NCI-H69 (cell line): Measurements from ENCODE around the gene PARK7.
"Not testable (repeated sequence)": the region's sequence is repeated elsewhere in the genome, so short reads cannot be mapped to it uniquely, and the experiment has no call there.

ENCODE experiments used
- DNase-seq: peaks from one replicate; lab custom pipeline; 2025; lab: John Stamatoyannopoulos, UW

The PARK7 gene

DNA sequence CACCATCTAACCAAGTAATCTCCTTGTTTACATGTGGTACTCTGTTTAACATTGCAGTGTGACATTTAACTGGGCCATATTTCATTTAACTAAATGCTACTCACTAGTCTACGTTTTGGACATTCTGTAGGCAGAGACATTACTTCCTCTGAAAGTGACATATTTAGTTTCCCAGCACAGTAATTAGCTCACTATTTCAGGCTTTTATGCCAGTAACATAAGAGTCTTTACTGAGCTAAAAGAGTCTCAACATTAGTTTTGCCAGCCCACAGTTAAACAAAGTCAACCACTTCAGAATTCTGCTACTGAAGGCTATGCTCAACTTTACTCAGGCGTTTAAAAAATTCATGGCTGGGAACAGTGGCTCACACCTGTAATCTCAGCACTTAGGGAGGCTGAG is 18.3 kb upstream of the PARK7 start:
- no peak for DNase-seq

GRCh38 chr1:7948960-7949359 is 12.6 kb upstream of the PARK7 start:
- DNase-seq = no peak

- DNase-seq = not testable (repeated sequence)
Observed at GRCh38 chr1:7952791-7953190, 8.7 kb upstream of the PARK7 start.

DNA sequence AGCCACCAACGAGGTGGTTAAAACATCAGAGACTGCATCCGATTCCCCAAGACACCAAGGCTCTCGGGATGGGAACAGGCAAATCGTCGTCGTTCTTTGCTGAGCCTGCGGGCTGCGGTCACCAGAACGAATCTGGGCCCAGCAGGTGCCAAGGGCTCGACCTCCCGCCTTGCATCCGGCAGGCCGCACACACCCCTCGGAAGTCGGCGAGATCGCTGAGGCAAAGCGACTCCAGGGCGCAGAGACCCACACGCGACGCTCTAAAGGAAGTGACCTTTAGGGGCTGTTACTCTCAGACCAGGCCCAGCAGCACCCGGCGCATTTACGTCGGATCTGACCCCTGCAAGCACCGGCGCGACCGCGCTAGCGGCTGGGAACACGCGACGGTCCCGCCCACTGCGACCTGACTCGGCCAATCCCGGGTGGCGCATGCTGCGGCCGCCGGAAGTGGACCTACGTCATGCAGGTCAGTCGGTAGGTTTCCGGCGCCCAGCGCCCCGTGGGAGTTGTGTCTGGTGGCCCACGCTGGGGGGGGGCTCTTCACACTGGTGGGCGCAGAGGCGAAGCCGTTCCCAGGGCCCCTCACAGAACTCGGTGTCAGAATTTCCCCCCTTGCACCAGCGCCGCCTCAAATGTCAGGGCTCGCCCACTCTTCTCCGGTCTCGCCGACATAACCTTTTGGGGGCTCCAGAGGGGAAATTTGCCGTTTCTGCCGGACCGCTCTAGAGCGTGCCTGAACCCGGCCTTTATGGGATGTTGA is 7.5 kb upstream of the PARK7 start:
- peak; percentile 92 for DNase-seq

DNA sequence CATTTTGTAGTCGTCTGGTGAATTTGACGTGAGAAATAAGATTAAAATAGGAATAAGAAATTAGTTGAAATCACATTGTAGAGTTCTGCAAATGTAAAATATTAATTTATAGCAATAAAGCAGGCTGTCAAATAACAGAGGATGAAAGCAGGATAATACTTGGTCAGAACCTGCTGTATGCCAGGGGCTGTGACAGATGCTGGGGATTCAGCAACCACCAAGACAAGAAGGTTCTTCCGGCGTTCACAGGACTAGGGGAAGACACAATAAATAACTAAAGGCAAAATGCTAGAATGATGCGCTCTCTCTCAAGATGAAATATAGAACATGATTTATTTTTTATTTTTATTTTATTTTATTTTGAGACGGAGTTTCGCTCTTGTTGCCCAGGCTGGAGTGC is 6.8 kb upstream of the PARK7 start:
- peak; percentile 21 for DNase-seq

DNA sequence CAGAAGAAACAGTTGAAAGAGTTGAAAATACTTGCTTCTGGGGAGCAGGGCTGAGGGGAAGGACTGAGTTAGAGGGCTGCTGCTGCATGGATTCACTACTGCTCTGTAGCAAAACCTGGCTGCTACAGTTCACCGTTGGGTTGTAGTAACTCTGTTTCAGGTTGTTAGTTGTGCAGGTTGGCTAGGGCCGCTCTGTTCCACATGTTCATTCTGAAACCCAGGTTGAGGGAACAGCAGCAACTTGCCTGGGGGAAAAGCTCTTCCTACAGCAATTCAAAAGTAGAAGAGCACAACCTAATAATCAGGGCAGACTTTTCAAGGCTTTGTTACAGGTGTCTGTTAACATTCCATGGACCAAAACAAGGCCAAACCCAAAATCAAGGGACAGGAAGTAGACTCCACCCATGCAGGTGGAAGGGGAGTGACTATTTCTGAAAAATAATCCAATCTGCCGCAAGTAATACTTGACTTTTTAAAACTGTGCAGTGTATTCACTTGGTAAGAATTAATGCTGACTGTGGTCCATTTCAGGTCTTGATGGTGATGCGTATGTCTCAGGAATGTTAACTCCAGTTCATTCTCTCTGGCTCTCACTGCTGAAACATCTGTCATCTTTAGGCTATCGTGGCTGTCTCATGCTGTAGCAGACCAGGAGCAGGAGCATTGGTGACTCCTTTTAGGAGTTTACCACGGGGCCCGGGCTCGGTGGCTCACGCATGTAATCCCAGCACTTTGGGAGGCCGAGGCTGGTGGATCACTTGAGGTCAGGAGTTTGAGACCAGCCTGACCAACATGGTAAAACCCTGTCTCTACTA is 5.1 kb upstream of the PARK7 start:
- no peak for DNase-seq

DNA sequence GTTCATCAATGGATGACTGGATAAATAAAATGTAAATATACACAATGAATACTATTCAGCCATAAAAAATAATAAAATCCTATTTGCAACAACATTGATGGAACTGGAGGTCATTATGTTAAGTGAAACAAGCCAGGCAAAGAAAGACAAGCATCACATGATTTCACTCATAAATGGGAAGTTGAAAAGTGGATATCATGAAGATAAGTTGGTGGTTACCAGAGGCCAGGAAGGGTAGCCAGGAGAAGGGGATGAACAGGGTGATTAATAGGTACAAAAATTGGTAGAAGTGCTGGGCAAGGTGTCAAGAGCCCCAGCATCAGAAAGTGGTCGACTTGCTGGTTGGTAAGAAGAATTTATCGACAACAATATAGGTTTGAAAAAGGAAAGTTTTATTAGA is 1.3 kb upstream of the PARK7 start:
- no peak for DNase-seq

GRCh38 chr1:7960867-7961215 is 670 bp upstream of the PARK7 start:
- no peak for DNase-seq

DNA sequence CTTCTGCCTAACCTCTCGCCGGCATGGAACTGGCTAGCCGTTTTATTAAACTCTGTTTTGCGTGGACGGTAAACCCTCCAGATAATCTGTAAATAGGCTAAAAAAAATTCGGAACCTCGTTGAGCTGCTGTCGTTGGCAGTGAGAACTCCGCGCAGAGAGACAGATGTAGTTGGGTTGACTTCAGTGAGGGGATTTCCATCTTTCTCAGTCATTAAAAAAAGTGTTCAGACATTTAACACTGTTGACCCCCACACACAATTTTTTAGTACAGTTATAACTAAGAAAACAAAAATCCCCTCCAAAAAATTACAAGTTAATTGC is 464 bp downstream of the PARK7 start:
- no peak for DNase-seq

DNA sequence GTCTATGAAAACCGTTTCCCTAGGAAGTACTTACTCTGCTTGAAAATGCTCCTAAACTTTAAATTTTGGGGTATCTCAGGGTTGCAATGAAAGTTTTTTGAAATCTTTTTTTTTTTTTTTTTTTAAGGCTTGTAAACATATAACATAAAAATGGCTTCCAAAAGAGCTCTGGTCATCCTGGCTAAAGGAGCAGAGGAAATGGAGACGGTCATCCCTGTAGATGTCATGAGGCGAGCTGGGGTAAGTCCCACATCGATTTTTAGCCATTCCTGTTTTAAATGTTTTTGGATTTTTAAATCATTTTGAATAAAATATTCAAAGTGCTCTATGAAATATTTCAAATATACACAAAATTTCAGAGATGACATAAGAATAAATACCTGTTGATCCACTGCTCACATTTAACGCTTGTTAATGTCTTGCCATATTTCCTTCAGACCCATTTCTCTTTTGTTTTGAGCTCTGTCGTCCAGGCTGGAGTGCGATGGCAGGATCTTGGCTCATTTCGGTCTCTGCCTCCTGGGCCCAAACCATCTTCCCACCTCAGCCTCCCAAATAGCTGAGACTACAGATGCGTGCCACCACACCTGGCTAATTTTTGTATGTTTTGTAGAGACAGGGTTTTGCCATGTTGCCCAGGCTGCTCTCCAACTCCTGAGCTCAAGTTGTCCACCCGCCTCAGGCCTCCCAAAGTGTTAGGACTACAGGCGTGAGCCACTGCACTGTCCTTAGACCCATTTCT is 1.3 kb downstream of the PARK7 start:
- DNase-seq = no peak

GRCh38 chr1:7963378-7963730 is 1.8 kb downstream of the PARK7 start:
- not testable (repeated sequence) for DNase-seq

GRCh38 chr1:7963841-7964240 is 2.3 kb downstream of the PARK7 start:
- not testable (repeated sequence) for DNase-seq

GRCh38 chr1:7964476-7964875 is 3.0 kb downstream of the PARK7 start:
- DNase-seq = no peak

- DNase-seq = peak; percentile 23
Observed at GRCh38 chr1:7967196-7967595, 5.7 kb downstream of the PARK7 start.

DNA sequence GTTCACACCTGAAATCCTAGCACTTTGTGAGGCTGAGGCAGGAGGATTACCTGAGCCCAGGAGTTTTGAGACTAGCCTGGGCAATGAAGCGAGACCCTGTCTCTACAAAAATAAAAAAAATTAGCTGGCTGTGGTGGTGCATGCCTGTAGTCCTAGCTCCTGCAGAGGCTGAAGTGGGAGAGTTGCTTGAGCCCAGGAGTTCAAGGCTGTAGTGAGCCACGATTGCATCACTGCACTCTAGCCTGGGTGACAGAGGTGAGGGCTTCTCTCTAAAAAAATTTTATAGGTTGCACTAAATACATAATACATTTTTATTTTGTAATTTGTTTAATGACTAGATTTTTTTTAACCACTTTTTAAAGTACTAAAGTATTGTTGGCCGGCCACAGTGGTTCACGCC is 6.1 kb downstream of the PARK7 start:
- no peak for DNase-seq

GRCh38 chr1:7970246-7970645 is 8.7 kb downstream of the PARK7 start:
- DNase-seq = no peak

GRCh38 chr1:7971024-7971423 is 9.5 kb downstream of the PARK7 start:
- no peak for DNase-seq

- DNase-seq = no peak
Observed at GRCh38 chr1:7972285-7972684, 10.8 kb downstream of the PARK7 start.

DNA sequence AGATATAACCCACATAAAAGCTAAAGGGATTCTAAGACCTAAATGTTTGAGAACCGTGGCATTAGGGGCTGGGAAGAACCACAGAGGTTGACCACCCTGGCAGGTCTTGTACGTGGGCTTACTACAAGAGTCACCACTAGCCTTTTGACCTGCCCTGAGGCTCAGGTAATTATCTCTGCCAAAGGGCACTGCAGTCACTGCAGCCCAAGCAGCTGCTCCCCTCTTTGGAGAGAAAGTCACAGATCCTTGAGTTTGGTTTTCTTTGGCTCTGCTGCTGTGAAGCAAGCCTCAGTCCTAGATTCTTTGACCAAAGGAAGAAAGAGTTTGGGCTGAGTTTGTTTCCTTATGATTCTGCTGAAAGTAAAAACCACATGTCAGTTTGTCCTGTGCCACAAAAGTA is 11.6 kb downstream of the PARK7 start:
- no peak for DNase-seq

- peak; percentile 67 for DNase-seq
Observed at GRCh38 chr1:7975212-7975865, 13.8 kb downstream of the PARK7 start.

DNA sequence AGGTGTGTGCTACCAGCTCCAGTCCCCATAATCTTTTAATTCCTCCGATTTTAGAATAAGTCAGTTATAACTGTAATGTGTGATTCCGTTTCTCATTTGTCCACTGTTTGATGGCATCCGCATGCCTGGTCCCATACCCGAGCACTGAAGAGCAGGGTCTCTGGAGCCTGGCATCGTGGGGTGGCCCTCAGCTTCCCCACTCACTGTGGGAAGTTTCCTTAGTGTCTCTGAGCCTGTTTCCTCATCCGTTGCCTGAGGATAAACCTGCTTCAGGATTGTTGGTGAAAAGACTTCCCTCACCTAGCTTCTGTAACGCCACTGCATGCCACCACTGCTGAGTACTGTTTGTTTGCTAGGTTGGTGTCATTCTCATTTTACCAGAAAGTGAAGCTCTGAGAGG is 19.5 kb downstream of the PARK7 start:
- DNase-seq = no peak

- DNase-seq = no peak
Observed at GRCh38 chr1:7983086-7983778, 21.7 kb downstream of the PARK7 start.
